ENCODE data around the gene DLK1.

DLK1 gene

DNA sequence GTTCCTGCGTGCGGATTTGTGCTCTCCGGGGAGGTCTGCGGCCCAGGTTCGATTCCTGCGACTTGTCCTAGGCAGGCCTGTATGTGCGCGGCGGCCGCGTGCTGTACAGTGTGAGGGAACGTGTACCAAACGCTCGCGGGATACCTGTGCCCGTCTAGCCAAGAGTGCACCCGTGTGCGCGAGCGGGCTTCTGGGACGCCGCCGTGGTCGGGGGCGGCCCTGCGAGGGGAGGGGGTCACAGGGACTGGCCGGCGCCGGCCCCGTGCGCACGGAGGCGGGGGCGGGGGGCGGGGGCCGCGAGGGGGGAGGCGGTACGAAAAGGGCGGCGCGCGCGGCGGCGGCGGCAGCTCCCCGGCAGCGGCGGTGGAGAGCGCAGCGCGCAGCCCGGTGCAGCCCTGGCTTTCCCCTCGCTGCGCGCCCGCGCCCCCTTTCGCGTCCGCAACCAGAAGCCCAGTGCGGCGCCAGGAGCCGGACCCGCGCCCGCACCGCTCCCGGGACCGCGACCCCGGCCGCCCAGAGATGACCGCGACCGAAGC, at the start of gene DLK1:
DLK1 (plus strand) TSS at position 343 of the 536 bp plus-strand sequence; CDS start at position 520, 177 bp downstream.
- no peak for DNase-seq (ENCODE audit: low read depth, low spot score)

DNA sequence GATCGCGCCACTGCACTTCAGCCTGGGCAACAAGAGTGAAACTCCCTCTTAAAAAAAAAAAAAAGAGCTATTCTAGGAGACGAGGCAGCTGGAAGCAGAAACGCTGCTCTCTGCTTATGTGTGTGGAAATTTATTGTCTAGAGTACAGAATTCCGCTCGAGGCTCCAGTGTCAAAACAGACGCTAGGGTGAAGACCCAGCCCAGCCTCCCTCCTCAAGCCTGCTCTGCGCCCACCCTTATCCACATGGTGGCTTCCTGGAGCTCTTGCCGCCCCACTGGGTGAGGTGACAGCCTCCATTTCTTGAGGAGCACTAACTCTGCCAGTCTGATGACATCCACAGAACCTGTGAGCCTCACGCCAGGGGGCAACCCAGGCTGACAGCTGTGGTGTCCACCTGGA, 49.5 kb upstream of the DLK1 start:
- no peak for DNase-seq (ENCODE audit: low read depth, low spot score)

DNA sequence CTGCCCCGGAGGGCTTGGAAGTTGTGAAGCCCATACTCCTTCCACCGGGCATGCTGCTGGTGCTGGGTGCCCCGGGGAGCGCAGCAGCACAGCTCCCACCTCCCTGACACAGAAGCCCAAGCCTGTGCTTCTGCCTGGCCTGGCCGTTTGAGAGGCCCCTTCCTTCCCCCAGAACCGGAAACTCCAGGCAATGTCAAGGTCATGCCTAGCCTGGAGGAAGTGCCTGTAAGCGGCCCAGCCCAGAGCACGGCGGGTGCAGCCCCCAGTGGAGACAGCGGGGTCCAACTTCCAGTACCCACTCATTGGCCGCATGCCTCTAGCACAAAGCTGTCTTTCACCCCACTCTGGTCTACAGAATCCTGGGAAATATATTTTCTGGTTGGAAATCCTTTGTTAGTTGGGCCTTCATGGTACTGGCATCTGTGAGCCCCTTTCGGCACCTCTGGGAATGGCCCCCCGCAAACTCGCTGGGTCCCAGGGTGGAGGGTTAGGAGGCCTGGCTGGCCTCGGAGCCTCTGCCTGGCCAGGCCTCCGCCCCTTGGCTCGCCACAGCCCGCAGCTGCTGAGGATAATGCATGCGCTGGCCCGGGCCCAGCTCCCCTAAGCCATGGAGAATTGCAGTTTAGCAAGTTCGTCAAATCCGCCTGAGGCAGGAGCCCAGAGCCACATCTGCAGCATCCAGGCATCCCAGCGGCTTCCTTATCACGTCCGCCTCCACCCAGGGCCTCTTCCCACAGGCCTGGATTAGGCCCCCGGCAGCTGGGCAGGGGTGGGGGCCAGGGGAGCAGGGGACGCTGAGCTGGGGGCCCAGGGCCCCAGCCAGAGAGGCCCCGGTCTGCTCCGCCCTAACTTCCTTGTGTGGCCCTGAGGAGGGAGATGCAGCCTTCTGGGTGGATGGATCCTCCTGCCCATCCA, 48.9 kb upstream of the DLK1 start:
- peak; percentile 94 for DNase-seq (ENCODE audit: low read depth, low spot score)

DNA sequence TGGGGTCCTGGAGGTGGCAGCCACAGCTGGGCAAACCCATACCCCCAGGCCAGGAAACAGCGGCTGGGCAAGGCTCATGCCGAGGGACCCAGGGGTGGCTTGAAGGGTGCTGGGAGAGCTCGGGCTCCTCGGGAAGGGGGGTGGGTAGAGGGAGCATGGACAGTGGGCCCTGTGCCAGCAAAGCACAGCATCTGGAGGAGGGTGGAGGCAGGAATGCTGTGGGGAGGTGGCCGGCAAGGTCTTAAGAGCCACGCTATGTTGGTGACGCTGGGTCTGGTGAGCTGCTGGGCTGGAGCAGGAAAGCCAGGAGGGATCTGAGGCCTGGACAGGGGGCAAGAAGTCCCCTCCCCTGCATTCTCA, 48.2 kb upstream of the DLK1 start:
- DNase-seq (ENCODE audit: low read depth, low spot score), result no peak

DNA sequence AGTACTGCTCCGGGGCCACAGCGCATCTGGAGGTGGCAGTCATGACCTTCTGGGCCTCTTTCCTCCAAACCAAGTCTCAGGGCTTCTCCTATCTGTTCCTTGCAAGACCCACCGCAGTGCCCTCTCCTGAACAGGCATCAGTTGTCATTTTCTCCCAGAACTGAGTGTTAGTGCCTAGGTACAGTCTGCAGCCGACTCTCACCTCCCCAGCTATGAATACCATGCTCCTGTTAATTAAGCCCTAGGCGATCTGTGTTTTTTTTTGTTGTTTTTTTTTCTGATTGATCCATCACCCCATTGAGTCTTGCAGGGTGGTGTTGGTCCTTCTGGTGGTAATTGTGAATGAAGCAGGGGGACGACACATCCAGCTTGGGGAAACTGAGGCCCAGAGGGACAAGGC, 47.5 kb upstream of the DLK1 start:
- no peak for DNase-seq (ENCODE audit: low read depth, low spot score)

DNA sequence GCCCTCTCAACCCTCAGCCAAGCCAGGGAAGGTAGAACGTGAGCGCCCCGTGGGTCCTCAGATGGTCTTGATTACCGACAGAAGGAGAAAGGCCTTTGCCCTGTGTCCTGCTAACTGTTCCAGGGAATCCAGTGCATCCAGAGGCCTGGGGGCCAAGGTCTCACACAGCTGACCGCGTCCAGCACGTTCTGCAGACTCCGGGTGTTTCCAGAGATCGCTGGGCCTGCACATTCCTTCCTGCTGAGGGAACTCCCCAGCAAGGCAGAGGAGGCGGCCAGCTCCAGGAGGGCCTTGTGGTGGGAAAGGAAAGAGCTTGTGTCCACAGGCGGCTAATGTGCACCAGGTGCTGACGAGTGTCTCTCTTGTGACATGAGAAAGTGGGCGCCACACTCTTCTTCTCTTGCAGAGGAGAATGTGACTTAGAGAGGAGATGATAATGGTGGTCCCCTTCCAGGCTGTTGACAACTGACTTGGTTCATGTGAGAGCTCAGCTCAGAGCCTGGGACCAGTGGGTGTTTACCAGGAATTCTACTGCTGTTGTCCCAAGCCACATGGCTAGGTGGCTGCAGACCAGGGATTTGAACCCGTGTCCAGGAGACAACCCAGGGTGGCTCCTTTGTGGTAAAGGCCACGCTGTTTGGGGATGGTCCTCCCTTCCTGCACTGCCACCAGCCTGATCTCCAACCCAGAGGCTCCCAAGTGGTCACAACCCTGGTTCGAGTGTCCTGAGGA, 46.8 kb upstream of the DLK1 start:
- DNase-seq (ENCODE audit: low read depth, low spot score), result peak; percentile 84

DNA sequence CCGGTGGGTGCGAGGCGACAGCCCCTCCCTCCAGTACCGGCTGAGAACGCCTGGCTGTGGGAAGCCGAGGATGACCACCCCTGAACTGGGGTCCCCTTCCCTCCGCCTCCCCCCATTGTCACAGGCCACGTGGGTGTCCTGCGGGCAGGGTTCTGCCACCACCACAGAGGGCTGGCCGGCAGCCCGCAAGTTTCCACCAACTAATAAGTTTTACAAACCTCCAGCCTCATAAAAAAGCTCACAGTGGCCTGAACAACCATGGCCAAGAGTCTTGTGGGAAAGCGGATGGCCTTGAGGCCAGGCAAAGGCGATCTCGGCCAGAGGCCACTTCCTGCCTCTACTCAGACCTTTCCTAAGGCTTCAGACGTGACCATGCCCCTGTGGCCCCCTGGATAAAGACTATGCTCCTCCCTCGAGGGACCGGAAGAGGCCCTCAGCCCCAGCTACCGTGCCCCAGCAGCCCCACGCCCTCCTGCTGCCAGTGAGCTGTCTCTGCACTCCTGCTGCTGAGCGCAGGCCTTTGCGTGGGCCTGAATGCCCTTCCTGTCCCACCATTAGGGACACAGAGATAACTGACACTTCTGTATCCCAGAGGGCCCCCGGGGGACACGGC, 46.1 kb upstream of the DLK1 start:
- no peak for DNase-seq (ENCODE audit: low read depth, low spot score)

DNA sequence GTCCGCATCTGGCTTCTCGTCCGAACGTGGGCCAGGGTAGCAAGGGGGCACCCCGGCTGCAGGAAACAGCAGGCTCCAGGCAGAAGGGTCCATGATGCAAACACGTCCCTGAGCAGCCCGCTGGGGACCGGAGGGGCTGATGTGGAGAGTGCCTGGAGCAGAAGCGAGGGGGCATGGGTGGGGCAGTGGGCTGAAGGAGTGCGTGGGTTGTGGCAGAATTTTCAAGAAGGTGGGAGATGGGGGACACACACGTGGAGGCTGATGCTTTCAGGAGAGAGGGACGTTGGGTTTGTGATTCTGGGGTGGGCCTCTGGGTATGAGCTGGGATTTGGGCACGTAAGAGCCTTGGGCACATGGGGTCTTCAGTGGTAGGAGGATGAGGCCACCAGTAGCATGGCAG, 45.6 kb upstream of the DLK1 start:
- DNase-seq (ENCODE audit: low read depth, low spot score), result no peak

DNA sequence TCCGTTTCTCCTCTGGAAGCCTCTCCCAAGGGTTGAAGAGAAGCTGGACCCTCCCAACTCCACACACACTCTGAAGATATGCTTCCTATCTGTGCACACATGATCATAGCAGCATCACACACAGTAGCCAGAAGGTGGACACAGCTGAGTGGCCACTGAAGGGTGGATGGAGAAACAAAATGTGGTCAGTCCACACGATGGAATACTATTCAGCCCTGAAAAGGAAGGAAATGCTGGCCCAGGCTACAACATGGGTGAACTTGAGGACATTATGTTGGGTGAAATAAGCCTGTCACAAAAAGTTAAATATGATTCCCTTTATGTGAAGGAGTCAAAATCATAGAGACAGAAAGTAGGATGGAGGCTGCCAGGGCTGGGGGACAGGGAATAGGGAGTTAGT, 43.9 kb upstream of the DLK1 start:
- no peak for DNase-seq (ENCODE audit: low read depth, low spot score)

DNA sequence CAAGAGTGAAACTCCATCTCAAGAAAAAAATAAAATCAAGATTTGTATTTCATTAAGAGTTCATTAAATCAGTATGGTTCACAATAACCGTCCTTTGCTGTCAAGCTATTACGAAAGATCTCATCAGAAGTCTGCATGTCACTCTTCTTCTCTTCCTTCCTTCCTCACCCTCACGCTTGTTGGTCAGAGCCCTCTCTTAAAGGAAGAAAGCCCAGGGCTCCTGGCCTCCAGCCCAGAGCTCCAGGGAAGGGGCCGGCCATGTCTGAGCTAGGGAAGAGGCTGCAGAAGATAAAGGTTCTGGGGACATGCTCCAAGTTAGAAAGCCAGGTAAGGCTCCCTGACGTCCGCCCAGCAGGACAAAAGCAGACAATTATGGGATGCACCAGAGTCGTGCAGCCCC, 43.1 kb upstream of the DLK1 start:
- no peak for DNase-seq (ENCODE audit: low read depth, low spot score)

DNA sequence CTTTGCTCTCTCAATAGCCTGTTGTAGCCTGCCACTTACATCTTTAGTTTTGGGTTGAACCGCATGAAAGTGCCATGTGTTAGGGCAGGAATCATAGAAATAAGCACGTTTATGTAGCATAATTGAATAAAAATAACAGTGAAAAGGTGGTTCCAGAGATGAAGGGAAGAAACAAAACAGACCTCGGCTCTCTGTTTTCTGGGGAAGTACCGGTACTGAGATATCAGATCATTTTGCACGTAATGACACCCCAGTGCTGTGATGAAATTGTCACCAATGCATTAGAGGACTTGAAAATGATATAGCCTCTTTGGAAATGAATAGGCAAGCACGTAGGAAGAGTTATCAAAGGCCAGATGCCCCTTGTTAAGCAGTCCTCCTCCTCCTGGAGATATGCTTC, 42.5 kb upstream of the DLK1 start:
- no peak for DNase-seq (ENCODE audit: low read depth, low spot score)

DNA sequence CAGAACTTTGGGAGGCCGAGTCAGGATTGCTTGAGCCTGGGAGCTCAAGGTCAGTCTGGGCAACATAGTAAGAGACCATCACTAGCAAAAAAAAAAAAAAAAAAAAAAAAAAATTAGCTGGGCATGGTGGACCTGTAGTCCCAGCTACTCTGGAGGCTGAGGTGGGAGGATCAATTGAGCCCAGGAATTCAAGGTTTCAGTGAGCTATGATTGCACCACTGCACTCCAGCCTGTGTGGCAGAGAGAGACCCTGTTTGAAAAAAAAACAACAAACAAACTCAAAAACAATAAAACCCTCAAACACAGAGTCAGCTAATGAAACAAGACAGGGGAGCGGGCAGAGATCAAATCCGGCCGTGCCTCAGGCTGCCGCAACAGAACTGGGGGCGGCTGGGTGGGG, 41.7 kb upstream of the DLK1 start:
- no peak for DNase-seq (ENCODE audit: low read depth, low spot score)

DNA sequence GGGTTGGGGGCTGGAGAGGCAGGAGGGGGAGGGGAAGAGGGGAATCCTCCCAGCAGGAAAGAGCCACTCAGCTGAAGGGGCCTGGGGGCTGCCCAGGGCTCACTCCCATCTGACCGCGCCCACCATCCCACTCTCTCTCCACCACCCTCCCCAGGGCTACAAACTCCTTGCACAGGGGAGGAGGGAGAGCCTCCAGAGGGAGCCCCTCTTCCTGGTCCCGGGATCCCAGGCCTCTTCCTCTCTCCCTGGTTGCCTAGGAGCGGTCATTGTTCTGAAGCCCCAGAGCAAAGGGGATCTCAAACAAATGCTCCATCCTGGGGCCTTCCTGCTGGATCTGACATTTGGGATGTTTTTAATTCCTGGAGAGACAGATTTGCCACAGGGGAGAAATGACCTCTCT, 39.8 kb upstream of the DLK1 start:
- DNase-seq (ENCODE audit: low read depth, low spot score), result no peak

DNA sequence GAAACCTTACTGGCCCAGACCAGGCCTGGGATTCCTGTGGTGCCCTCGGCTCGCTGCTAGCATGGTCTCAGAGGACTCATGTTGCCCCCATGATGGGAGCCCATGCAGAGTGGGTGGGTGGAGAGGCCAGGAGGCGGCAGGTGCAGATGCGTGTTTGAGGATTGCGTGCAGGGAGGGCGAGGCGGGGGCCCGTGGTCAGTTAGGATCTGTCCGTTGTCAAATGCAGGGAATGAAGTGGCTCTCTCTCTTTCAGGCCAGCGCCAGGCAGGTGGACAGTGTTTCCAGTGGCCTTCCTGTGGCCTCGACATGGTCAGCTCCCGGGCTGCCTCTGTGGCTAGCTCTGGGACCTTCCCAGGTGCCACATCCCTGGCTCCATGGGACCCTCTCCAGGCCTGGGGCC, 39.3 kb upstream of the DLK1 start:
- DNase-seq (ENCODE audit: low read depth, low spot score), result no peak

DNA sequence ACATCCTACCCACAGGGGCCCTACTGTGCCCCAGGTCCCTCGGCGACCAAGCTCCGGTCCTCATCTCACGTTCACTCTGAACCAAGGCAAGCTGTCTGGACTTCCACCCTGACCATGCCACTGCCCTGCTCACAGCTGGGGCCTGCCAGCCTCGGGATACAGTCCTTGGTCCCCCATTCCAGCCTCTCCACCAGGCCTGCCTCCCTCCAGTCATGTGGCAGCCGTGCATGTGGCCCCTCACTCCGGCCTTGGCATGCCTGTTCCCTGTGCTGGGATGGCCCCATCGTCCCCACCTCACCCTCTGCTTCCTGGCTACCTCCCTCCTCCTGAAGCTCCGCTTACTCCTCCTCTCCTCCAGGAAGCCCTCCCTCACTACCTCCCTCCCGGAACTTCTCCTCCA, 38.6 kb upstream of the DLK1 start:
- DNase-seq (ENCODE audit: low read depth, low spot score), result no peak

DNA sequence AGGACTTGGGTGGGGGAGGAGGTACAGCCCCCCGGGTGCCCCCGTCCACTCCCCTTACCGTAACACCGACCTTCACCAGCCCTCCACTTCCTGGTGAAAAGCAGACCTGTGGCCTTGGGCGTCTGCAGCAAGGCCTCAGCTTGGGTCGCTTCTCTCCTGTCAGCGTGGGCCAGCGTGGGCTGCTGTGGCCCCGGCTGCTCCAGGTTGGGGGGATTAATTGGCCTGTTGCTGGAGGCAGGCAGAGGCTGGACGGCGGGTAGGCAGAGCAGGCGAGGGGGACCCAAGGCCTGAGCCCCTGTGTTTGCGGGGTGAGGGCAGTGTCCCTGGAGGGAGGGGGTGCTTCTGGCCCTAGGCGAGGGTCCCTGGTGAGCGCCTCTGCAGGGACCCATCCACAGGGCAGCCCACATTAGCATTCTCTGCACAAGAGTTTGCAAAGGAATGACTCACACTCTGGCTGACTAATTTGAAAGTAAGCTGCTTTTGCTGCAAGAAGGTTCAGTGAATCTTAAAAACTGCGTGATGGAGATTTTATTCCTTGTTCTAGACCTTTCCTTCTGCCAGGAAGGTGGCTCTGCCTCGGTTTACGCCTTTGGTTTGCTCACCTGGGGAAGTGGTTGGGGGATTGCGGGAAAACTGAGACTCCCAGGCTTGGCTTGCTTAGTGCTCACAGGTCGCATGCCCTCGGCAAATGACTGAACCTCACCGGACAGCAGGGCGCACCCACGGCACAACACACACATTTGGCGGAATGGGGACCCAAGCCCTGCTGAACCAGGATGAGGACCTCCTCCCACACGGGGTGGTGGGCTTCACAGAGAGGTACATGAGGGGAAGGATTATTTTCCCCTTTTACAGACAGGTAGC, 37.9 kb upstream of the DLK1 start:
- peak; percentile 31 for DNase-seq (ENCODE audit: low read depth, low spot score)

DNA sequence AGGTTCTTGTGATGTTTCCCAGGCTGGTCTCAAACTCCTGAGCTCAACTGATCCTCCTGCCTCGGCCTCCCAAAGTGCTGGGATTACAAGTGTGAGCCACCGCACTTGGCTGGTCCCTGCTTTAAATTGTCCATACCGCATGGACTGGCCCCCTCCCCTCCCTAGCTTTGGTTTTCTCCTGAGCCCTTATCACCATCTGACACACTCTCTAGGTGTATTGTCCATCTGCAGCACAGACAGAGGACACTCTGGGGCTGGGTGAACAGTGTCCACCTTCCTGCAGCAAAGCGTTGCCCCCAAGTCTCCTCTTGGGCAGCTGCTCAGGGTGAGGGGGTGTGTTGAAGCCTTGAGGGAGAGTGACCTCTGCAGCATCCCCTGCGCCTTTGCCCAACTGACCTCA, 36.0 kb upstream of the DLK1 start:
- no peak for DNase-seq (ENCODE audit: low read depth, low spot score)

DNA sequence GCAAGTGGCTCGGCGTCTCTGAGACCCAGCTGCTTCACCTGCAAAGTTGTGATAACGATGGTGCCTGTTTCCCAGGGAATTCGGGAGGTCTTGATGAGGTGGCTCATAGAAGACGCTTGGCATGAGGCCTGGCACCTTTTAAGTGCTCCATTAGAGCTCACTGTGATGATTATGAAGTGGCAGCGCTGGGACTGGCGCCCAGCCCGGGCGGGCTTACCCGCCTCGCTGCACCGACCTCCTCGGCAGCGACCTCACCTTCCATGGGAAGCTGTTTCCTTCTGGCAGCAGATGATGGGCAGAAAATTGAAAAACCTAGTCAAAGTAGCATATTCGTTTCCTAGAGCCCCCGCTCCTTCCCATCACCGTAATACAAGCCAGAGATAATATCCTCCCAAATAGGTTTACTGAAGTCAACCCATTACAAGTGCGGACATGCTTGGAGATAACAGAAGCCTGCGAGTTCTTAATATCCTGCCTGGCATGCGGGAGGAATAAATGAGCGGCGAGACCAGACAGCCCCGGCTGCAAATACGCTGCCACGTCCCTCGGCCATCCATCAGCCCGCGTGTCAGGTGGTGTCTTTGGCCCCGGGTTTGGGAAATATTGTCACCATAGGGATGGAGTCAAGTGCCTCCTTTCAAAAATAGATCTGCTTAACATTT, 35.2 kb upstream of the DLK1 start:
- DNase-seq (ENCODE audit: low read depth, low spot score), result no peak

DNA sequence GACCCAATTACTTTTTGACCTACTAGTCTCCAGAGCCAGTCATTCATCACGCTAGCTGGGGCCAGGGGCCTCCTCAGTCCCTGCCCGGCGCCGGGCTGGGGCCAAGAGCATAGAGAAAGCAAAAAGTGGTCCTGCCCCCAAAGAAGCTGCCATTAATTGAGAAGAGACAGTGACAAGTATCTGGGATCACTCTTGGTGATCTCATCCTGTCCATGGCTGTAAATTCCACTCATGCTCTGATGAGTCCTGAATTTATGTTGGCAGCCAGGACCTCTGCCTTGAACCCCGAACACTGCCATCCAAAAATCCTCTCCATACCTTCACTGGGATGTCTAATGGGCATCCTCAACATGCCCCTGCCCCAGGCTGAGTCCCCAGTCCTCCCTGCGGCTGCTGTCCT, 34.4 kb upstream of the DLK1 start:
- DNase-seq (ENCODE audit: low read depth, low spot score), result no peak

DNA sequence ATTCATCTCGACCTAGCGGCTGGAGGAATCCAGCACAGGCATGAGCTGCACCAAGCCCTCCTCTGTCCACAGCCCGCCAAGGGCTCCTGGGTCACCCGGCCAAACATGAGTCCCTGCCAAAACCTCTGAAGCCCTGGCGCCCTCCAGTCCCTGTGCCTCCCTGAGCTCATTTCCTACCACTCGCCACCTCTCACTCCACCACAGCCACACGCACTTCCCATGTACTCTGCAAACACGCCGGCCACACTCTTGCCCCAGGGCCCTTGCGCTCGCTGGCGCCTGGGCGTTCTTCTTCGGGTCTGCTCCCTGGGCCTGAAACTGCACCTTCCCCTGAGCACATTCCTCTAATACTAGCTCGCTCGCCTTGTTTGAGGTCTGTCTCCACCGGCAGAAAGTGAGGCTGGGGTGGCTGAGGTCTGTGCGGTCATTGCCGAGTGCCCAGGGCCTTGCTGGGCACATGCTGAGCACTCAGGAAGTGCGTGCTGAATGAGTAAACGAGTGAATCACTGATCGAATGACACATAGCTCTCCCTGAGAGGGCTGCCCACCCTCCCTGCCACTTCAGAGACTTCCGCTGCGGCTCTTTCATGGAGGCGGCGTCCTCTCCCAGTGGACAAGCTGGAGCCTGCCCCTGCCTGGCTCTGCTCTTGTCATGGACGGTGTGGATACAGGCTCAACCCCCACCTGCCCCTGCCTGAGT, 33.7 kb upstream of the DLK1 start:
- DNase-seq (ENCODE audit: low read depth, low spot score), result peak; percentile 86

Data from ELF-1 (cell line).